ENCODE data around the gene MYO5A. TPM values are rescaled to one million over a fixed set of nuclear protein-coding genes. Genes with fewer than 3 reads are reported as not detected.

MYO5A gene
- total RNA-seq, 1 experiment from 2014 or later: 61.1 TPM

GRCh38 chr15:52486003-52486996 is 42.4 kb downstream of the MYO5A start:
- ATAC-seq (no peak), DNase-seq (ENCODE audit: low read depth, low spot score) (no peak)
- TF ChIP-seq REST (IDR thresholded peaks at IDR 0.05; ENCODE audit: insufficient read depth in 1 of 2, low read depth in 2 of 2, low read length in 1 of 2) (no peak), TCF7L2 (IDR thresholded peaks at IDR 0.05; ENCODE audit: low read depth, low read length) (no peak), POLR2AphosphoS5 (IDR thresholded peaks at IDR 0.05; ENCODE audit: low read depth, low read length) (no peak), SIN3A (IDR thresholded peaks at IDR 0.05; ENCODE audit: borderline replicate concordance, insufficient read depth, low read depth, low read length) (no peak), CTCF (IDR thresholded peaks at IDR 0.05) (no peak)
- no peaks in the 10 kb centered on the region for H3K36me3 ChIP-seq (ENCODE audit: control insufficient read depth, insufficient read depth, low read length)
- intact Hi-C loops (cut with micrococcal nuclease; ENCODE audit: unreplicated experiment): no loop called here
- no TSS peak for BruUV-seq (replicated peaks)
- no peaks in the 10 kb centered on the region for H3K4me1 ChIP-seq (ENCODE audit: control insufficient read depth, insufficient read depth, low read length)
- CTCF ChIA-PET: no interaction called here
- POLR2A ChIA-PET: no interaction called here
- no peak overlapping the region for H3K27ac ChIP-seq (ENCODE audit: low read length)
- H3K27me3 ChIP-seq (ENCODE audit: control insufficient read depth, insufficient read depth, low read length): no peaks in the 10 kb centered on the region
- no peaks in the 10 kb centered on the region for H3K9me3 ChIP-seq (ENCODE audit: control insufficient read depth, insufficient read depth, low read depth, low read length)
- in situ Hi-C loops (cut with HindIII; ENCODE audit: low pct_unique_long_range_greater_than_20kb, low sequenced_read_pairs): no loop called here
- no peak overlapping the region for H3K4me3 ChIP-seq (ENCODE audit: low read depth in 2 of 2, low read length in 2 of 2)

GRCh38 chr15:52485290-52485689 is 43.4 kb downstream of the MYO5A start:
- ChIA-PET CTCF (no interaction called here), POLR2A (no interaction called here)
- BruUV-seq (replicated peaks): no TSS peak

GRCh38 chr15:52483707-52484106 is 45.0 kb downstream of the MYO5A start:
- H3K4me3 ChIP-seq (ENCODE audit: low read depth in 2 of 2, low read length in 2 of 2): no peak overlapping the region
- H3K27me3 ChIP-seq (ENCODE audit: control insufficient read depth, insufficient read depth, low read length): no peaks in the 10 kb centered on the region
- ChIA-PET CTCF (no interaction called here), POLR2A (no interaction called here)
- intact Hi-C loops (cut with micrococcal nuclease; ENCODE audit: unreplicated experiment) (no loop called here), in situ Hi-C loops (cut with HindIII; ENCODE audit: low pct_unique_long_range_greater_than_20kb, low sequenced_read_pairs) (no loop called here)
- TF ChIP-seq TCF7L2 (IDR thresholded peaks at IDR 0.05; ENCODE audit: low read depth, low read length) (no peak), POLR2AphosphoS5 (IDR thresholded peaks at IDR 0.05; ENCODE audit: low read depth, low read length) (no peak), CTCF (IDR thresholded peaks at IDR 0.05) (no peak), REST (IDR thresholded peaks at IDR 0.05; ENCODE audit: insufficient read depth in 1 of 2, low read depth in 2 of 2, low read length in 1 of 2) (no peak), SIN3A (IDR thresholded peaks at IDR 0.05; ENCODE audit: borderline replicate concordance, insufficient read depth, low read depth, low read length) (no peak)
- no peak for DNase-seq (ENCODE audit: low read depth, low spot score)
- no TSS peak for BruUV-seq (replicated peaks)
- H3K4me1 ChIP-seq (ENCODE audit: control insufficient read depth, insufficient read depth, low read length): no peaks in the 10 kb centered on the region
- no peak overlapping the region for H3K27ac ChIP-seq (ENCODE audit: low read length)
- no peaks in the 10 kb centered on the region for H3K36me3 ChIP-seq (ENCODE audit: control insufficient read depth, insufficient read depth, low read length)
- no peaks in the 10 kb centered on the region for H3K9me3 ChIP-seq (ENCODE audit: control insufficient read depth, insufficient read depth, low read depth, low read length)
- no peak for ATAC-seq

More at GRCh38 chr15:52485290-52485689, 43.4 kb downstream of the MYO5A start:
- Histone ChIP-seq H3K27me3 (ENCODE audit: control insufficient read depth, insufficient read depth, low read length) (no peaks in the 10 kb centered on the region), H3K4me3 (ENCODE audit: low read depth in 2 of 2, low read length in 2 of 2) (no peak overlapping the region), H3K4me1 (ENCODE audit: control insufficient read depth, insufficient read depth, low read length) (no peaks in the 10 kb centered on the region), H3K36me3 (ENCODE audit: control insufficient read depth, insufficient read depth, low read length) (no peaks in the 10 kb centered on the region), H3K9me3 (ENCODE audit: control insufficient read depth, insufficient read depth, low read depth, low read length) (no peaks in the 10 kb centered on the region), H3K27ac (ENCODE audit: low read length) (no peak overlapping the region)
- intact Hi-C loops (cut with micrococcal nuclease; ENCODE audit: unreplicated experiment) (no loop called here), in situ Hi-C loops (cut with HindIII; ENCODE audit: low pct_unique_long_range_greater_than_20kb, low sequenced_read_pairs) (no loop called here)
- DNase-seq (ENCODE audit: low read depth, low spot score) (no peak), ATAC-seq (no peak)
- TF ChIP-seq POLR2AphosphoS5 (IDR thresholded peaks at IDR 0.05; ENCODE audit: low read depth, low read length): no peak
